T-helper 2 cell treated with Interferon-gamma antibody and Interleukin-4, amounts not matched to agents 100 ng/mL and 5 ng/mL, for 36 hours (primary cell): ENCODE data around the gene KRT27. TPM values are rescaled to one million over a fixed set of nuclear protein-coding genes. Genes with fewer than 3 reads are reported as not detected.
"Not testable (repeated sequence)": the region's sequence is repeated elsewhere in the genome, so short reads cannot be mapped to it uniquely, and the experiment has no call there.

ENCODE experiments used
- intact Hi-C: fragments of 100-400 bp; cut with micrococcal nuclease; formaldehyde crosslinking; loops from one replicate; pipeline ENCODE4 v1.15.1; 2023
- total RNA-seq: library from RNA; stranded (reverse); gene quantifications from 2 replicates; pipeline ENCODE4 v1.2.3, GENCODE V29; 2022

KRT27 gene
- total RNA-seq, 1 donor from 2014 or later, result not detected

DNA sequence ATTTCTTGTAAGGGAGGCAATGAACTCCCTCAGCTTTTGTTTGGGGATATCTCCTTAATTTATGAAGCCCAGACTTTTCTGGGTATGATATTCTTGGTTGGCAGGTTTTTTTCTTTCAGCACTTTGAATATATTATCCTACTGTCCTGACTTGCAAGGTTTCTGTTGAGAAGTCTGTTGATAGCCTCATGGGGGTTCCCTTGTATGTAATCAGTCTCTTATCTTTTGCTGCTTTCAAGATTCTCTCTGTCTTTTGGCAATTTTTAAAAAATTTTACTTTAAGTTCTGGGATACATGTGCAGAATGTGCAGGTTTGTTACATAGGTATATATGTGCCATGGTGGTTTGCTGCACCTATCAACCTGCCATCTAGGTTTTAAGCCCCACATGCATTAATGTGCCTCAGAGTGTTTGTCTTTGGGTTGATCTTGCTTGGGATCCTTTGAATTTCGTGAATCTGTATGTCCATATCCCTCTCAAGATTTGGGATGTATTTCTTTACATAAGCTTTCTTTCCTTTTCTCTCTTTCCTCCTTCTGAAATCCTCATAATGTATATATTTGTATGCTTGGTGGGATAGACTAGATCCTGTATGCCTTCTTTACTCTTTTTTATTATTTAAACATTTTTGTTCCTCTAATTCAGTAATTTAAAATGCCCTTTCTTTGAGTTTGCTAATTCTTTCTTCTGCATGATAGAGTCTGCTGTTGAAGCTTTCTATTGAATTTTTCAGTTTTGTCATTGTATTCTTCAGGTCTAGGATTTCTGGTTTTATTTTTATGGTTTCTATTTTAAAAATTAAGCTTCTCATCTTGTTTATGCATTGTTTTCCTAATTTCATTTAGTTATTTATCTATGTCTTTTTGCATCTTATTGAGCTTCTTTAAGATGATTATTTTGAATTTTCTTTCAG lies 22.0 kb downstream of the KRT27 start:
- intact Hi-C loops, result no loop called here

- intact Hi-C loops, result no loop called here
Measured at GRCh38 chr17:40755231-40755630, 27.1 kb downstream of the KRT27 start, which contains the start of gene KRT25. Gene KRT25, minus strand, starts transcription at chr17:40755331. Its CDS starts 60 bp downstream, at chr17:40755271.

DNA sequence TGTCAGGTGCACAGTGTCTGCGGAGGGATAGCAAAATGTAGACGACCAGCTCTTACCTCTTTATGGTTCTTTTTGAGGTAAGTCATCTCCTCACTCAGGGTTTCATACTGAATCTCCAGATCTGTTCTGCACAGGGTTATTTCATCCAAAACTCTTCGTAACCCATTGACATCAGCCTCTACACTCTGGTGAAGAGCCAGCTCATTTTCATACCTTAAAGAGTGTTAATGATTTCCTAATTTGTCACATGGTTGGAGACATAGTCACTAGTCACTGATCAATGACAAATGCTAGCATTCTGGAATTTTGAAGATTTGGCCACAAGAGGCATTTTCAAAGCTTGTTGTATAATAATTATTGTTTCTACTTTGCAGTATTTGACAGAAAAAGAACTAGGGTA lies 28.5 kb downstream of the KRT27 start:
- intact Hi-C loops, result no loop called here

DNA sequence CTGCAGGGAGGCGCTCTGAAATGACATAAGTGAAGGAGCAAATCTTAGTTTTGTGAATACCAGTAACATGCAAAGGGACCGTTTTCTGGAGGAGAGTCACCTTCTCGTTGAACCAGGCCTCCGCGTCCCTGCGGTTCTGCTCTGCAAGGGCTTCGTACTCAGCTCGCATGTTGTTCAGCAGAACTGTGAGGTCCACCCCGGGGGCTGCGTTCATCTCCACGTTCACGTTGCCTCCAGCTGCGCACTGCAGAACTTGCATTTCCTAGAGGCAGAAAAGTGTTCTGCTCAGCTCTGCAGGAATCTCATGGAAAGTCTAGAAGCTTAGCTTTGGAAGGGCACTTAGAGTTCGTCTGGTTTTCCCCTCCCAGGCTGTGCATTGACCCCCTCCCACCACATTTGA lies 31.3 kb downstream of the KRT27 start:
- intact Hi-C loops, result no loop called here

GRCh38 chr17:40750391-40750790 lies 32.0 kb downstream of the KRT27 start:
- intact Hi-C loops, result no loop called here

DNA sequence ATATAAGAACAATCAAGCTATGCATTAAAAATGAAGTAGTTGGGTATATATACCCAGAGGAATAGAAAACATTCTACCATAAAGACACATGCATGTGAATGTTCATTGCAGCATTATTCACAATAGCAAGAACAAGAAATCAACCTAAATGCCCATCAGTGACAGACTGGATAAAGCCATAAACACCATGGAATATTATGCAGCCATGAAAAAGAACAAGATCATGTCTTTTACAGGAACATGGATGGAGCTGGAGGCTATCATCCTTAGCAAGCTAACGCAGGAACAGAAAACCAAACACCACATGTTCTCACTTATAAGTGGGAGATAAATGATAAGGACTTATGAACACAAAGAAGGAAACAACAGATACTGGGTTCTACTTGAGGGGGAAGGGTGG lies 33.7 kb downstream of the KRT27 start:
- intact Hi-C loops, result not testable (repeated sequence)

GRCh38 chr17:40738553-40738952 lies 43.8 kb downstream of the KRT27 start:
- intact Hi-C loops, result no loop called here

DNA sequence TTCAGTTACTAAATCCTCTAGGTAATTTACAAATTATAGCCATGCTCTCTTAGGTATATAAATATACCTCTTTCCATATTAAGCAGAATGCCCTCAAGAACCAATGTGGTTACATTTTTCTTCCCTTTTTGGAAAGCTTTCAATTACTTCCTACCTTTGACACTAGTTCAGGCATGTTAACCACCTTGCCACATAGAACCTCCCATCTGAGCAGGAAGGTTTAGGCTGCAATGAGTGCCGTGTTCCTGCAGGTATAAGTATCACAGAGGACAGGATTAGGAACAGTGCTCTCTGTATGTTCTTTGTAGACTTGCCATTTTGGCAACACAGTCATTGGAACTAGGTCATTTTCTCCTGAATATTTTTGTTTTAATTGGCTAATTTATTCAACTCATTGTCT lies 47.3 kb downstream of the KRT27 start:
- intact Hi-C loops, result no loop called here

DNA sequence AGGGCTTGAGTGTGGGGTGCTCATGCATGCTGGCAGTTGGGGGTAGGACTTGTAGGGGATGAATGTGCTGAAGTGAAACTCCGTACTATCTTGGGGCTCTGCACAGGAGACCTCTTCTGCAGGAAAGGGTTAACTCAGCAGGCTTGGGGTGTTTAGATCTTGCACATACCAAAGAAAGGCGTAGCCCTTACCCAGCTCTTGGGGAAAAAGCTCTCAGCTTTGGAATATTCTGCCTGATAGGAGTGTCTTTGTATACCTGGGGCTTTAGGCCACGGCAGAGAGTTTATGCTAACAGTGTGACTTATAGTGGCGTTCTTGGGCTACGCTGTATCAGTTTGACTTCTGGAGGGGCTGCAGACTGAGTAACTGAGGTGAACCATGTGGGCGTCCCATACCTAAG lies 48.3 kb downstream of the KRT27 start:
- intact Hi-C loops, result no loop called here

DNA sequence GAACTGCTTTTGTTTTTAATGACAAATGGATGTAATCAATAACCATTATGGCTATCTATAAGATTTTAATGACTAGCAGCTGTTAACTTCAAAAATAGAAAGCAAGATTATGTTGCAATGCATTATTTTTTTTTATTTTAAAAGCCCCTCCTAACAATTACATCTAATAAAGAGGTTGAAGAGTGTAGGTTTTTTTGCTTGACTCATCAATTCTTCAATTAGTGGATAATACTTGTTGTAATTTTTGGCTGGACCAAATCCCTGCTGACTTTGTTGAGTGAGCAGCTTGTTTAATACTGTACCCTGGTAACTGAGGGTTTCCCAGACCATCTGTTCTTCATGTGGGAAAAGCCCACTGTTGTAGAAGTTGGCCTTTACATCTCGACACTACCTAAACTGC lies 51.4 kb downstream of the KRT27 start:
- intact Hi-C loops, result no loop called here

- intact Hi-C loops, result loop anchor here (5.0 kb wide), 1 partner anchor 370 kb away; no protein-coding TSS in a partner anchor
Measured at GRCh38 chr17:40727447-40728231, 54.7 kb downstream of the KRT27 start.

DNA sequence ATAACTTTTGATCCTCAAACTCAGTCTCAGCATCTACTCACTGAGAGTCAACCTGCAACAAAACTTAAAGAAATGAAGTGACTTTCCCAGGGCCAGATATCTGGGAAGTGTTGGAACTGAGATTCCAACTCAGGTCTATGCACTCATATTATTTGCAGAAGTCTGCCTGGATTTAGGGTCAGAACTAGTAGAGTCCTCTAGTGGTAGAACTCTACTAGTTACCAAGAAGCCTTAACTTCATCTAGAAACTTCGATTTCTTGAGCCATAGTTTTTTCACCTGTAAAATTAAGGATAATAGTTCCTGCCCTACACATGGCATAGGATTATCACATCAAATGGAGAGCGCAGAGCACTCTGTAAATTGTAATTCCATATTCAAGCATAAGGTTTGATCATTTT lies 55.4 kb downstream of the KRT27 start:
- intact Hi-C loops, result loop anchor here (5.0 kb wide), 1 partner anchor 370 kb away; no protein-coding TSS in a partner anchor

Other genes starting within 250 kb of the KRT27 start
- 111 and 113 TPM in 2 replicates for gene CCR7, start 217.1 kb downstream of the KRT27 start, total RNA-seq
- 110 and 111 TPM in 2 replicates for gene SMARCE1, start 134.7 kb downstream of the KRT27 start, total RNA-seq
- not detected in 2 replicates for gene KRT222, start 117.4 kb downstream of the KRT27 start, total RNA-seq
- not detected in 2 replicates for gene KRT24, start 78.8 kb downstream of the KRT27 start, total RNA-seq
- not detected in 2 replicates for gene KRT25, start 27.2 kb downstream of the KRT27 start, total RNA-seq
- not detected in 2 replicates for gene KRT26, start 10.3 kb downstream of the KRT27 start, total RNA-seq
- gene KRT28, start 17.4 kb upstream of the KRT27 start, total RNA-seq, result not detected in 2 replicates
- 29.9 and 32.8 TPM in 2 replicates for gene KRT10, start 40.1 kb upstream of the KRT27 start, total RNA-seq
- not detected in 2 replicates for gene KRT12, start 84.7 kb upstream of the KRT27 start, total RNA-seq
- gene KRT20, start 102.7 kb upstream of the KRT27 start, total RNA-seq, result not detected in 2 replicates
- not detected in 2 replicates for gene KRT23, start 155.1 kb upstream of the KRT27 start, total RNA-seq
- not detected in 2 replicates for gene KRT39, start 184.4 kb upstream of the KRT27 start, total RNA-seq
- not detected in 2 replicates for gene KRT40, start 201.8 kb upstream of the KRT27 start, total RNA-seq
- not detected in 2 replicates for gene KRTAP3-3, start 211.6 kb upstream of the KRT27 start, total RNA-seq
- not detected in 2 replicates for gene KRTAP3-2, start 217.4 kb upstream of the KRT27 start, total RNA-seq
- not detected in 2 replicates for gene KRTAP3-1, start 226.6 kb upstream of the KRT27 start, total RNA-seq
- not detected in 2 replicates for gene KRTAP1-5, start 244.7 kb upstream of the KRT27 start, total RNA-seq
- gene KRTAP1-4, start 247.6 kb upstream of the KRT27 start, total RNA-seq, result not detected in 2 replicates